Measurements from ENCODE around the gene HIC1. TPM values are rescaled to one million over a fixed set of nuclear protein-coding genes. Genes with fewer than 3 reads are reported as not detected.
A peak's percentile ranks its signal among the peaks of the same experiment; 100 is the strongest.

The HIC1 gene
- total RNA-seq, 2 donors from 2014 or later = 15.5 to 18.0 TPM

DNA sequence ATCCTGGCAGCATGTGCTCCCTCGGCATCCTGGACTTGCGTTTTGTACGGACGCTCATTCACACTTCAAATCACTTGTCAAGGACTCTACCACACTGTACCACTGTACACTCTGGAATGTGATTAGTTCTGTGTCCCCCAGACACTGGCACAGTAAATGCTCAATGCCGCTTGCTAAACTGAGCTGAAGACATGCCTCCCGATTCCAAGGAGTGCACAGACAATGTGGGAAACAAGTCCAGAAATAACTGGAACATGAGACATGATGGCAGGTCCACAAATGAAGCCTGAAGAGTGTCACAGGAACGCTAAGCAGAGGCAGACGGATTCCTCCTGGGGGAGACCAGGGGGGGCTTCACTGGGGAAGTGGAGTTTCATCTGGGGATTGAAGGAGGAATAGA lies 22.1 kb downstream of the HIC1 start:
- Histone ChIP-seq H3K4me1 (peaks cover 0 to 45% of the 10 kb centered on the region in 2 donors), H3K27ac (peak overlapping the region in 1 of 2 donors; percentile 69), H3K27me3 (no peaks in the 10 kb centered on the region), H3K4me3 (no peak overlapping the region), H3K36me3 (peaks cover 30% of the 10 kb centered on the region), H3K9me3 (no peaks in the 10 kb centered on the region)
- TF ChIP-seq, protein P1, sequence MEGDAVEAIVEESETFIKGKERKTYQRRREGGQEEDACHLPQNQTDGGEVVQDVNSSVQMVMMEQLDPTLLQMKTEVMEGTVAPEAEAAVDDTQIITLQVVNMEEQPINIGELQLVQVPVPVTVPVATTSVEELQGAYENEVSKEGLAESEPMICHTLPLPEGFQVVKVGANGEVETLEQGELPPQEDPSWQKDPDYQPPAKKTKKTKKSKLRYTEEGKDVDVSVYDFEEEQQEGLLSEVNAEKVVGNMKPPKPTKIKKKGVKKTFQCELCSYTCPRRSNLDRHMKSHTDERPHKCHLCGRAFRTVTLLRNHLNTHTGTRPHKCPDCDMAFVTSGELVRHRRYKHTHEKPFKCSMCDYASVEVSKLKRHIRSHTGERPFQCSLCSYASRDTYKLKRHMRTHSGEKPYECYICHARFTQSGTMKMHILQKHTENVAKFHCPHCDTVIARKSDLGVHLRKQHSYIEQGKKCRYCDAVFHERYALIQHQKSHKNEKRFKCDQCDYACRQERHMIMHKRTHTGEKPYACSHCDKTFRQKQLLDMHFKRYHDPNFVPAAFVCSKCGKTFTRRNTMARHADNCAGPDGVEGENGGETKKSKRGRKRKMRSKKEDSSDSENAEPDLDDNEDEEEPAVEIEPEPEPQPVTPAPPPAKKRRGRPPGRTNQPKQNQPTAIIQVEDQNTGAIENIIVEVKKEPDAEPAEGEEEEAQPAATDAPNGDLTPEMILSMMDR (IDR thresholded peaks at IDR 0.05) = no peak
- no peak for DNase-seq (ENCODE audit: low spot score)

GRCh38 chr17:2081564-2081963 lies 26.7 kb downstream of the HIC1 start:
- Histone ChIP-seq H3K9me3 (no peaks in the 10 kb centered on the region), H3K27me3 (no peaks in the 10 kb centered on the region), H3K4me1 (peaks cover 0 to 51% of the 10 kb centered on the region in 2 donors), H3K4me3 (no peak overlapping the region), H3K27ac (no peak overlapping the region), H3K36me3 (peaks cover 32% of the 10 kb centered on the region)
- no peak for DNase-seq (ENCODE audit: low spot score)
- TF ChIP-seq, protein P1 (IDR thresholded peaks at IDR 0.05) = no peak

DNA sequence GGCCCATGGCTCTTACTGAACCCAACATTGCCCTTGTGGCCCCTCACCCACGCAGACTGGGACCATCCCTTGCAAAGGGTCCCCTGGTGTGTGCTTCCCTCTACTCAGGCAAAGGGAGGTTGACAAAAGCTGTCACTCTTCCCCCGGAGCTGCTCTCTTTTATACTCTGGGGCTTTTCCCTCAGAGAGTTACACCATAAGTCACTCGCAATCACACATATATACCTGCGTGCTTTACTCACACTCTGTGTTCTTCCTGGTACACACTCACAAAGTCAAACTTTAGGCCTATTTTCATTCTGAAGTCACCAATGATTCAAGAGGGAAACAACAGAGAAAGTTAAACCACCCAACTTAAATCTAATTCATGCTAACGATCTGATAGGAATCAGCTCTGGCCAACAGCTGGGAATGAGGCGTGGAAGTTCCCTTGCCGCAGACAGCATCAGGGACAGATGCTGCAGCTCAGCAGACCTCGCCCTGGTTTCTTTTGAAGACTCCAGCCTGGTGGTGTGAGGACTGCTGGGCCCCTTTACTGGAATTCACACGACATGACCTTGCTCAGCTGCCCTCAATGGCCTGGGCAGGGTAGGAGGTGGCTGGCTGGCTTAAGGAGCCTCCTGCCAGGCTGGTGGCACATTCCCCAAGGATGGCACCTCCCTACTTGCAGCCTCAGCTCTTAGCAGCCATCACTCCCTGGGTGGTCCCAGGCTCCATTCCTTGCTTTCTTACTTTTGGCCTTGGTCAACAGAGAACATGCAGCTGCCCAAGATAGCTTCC lies 27.3 kb downstream of the HIC1 start:
- Histone ChIP-seq H3K27me3 (no peaks in the 10 kb centered on the region), H3K27ac (peak overlapping the region; percentile 76 to 89), H3K4me1 (peaks cover 0 to 51% of the 10 kb centered on the region in 2 donors), H3K36me3 (peaks cover 28% of the 10 kb centered on the region), H3K4me3 (no peak overlapping the region), H3K9me3 (no peaks in the 10 kb centered on the region)
- TF ChIP-seq, protein P1 (IDR thresholded peaks at IDR 0.05) = no peak
- DNase-seq (ENCODE audit: low spot score) = no peak

- Histone ChIP-seq H3K4me3 (no peak overlapping the region), H3K27ac (peak overlapping the region; percentile 76 to 89)
Observed at GRCh38 chr17:2083613-2084035, 28.7 kb downstream of the HIC1 start.

DNA sequence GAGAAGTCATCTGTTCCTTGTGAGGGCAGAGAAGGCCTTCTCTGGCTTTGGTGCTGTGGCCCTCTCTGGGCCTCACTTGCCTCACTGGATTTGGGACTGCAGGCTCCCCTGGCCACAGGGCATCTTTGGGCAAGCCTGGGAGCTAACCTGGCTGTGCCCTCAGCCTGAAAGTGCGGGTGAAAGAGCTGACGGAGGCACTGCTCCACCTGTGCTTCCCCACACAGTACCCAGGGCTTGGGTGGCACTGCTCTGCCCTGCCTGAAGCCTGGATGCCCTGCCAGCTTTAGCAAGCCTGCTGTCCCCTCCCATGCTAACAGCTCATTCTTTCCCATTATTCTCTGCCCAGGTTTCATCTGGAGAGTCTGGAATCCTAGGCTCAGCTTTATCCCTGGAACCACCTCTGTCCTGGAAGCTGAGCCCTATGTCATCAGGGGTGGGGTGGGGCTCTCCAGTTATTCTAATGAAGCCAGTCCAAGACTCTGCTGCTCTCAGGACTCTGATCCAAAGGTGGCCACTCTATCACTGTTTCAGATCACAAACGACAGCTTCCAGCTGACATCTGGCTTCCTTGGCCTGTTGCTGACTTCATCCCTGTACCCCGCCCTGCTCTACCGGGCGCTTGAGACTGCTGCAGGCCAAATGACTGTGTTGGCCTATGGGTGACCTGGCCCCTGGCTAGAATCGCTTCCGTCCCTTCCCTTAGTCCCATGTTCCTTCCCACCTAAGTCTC lies 29.3 kb downstream of the HIC1 start:
- Histone ChIP-seq H3K27ac (peak overlapping the region; percentile 76 to 89), H3K36me3 (peaks cover 26% of the 10 kb centered on the region), H3K9me3 (no peaks in the 10 kb centered on the region), H3K4me3 (no peak overlapping the region), H3K27me3 (no peaks in the 10 kb centered on the region), H3K4me1 (peaks cover 0 to 70% of the 10 kb centered on the region in 2 donors)
- peak; percentile 90 for DNase-seq (ENCODE audit: low spot score)
- TF ChIP-seq, protein P1 (IDR thresholded peaks at IDR 0.05) = no peak

More at GRCh38 chr17:2083613-2084035, 28.7 kb downstream of the HIC1 start:
- TF ChIP-seq, protein P1 (IDR thresholded peaks at IDR 0.05) = no peak
- peaks cover 0 to 65% of the 10 kb centered on the region in 2 donors for H3K4me1 ChIP-seq
- H3K36me3 ChIP-seq = peaks cover 26% of the 10 kb centered on the region
- H3K27me3 ChIP-seq = no peaks in the 10 kb centered on the region
- no peaks in the 10 kb centered on the region for H3K9me3 ChIP-seq
- no peak for DNase-seq (ENCODE audit: low spot score)
